ENCODE results near the gene LPAR3. TPM values are rescaled to one million over a fixed set of nuclear protein-coding genes. Genes with fewer than 3 reads are reported as not detected.

The LPAR3 gene
- total and polyA plus RNA-seq, 2 experiments from 2014 or later, result 10.4 to 36.9 TPM

GRCh38 chr1:84939761-84940160, 46.8 kb upstream of the LPAR3 start:
- no peaks in the 10 kb centered on the region for H3K9me2 ChIP-seq (ENCODE audit: insufficient read depth)
- no peaks in the 10 kb centered on the region for H3K36me3 Mint-ChIP-seq (ENCODE audit: low read depth)
- H4K20me1 ChIP-seq (replicated peaks; ENCODE audit: insufficient read depth), result no peaks in the 10 kb centered on the region
- no peak for TF ChIP-seq ZNF462 (CRISPR knock-in tag; IDR thresholded peaks at IDR 0.05)
- no peak for TF ChIP-seq NANOG (IDR thresholded peaks at IDR 0.05; ENCODE audit: borderline replicate concordance)
- TF ChIP-seq REST (IDR thresholded peaks at IDR 0.05; ENCODE audit: unreplicated experiment), result no peak
- no peak for TF ChIP-seq JUNB (IDR thresholded peaks at IDR 0.05; ENCODE audit: unreplicated experiment)
- TF ChIP-seq POLR2AphosphoS5 (IDR thresholded peaks at IDR 0.05; ENCODE audit: low read depth), result no peak
- TF ChIP-seq ETS1 (IDR thresholded peaks at IDR 0.05), result no peak
- TF ChIP-seq EZH2phosphoT487 (IDR thresholded peaks at IDR 0.05; ENCODE audit: unreplicated experiment), result no peak
- no peak for TF ChIP-seq CREB1 (CRISPR knock-in tag; IDR thresholded peaks at IDR 0.05; ENCODE audit: low read depth)
- no peak for TF ChIP-seq EZH2 (IDR thresholded peaks at IDR 0.05; ENCODE audit: low read depth, unreplicated experiment)
- no peak for TF ChIP-seq ZNF114 (CRISPR knock-in tag; IDR thresholded peaks at IDR 0.05)
- no peak for TF ChIP-seq CTCF (conservative IDR thresholded peaks at IDR 0.05; ENCODE audit: low read depth in 2 of 2)
- TF ChIP-seq STAT1 (IDR thresholded peaks at IDR 0.05; ENCODE audit: unreplicated experiment), result no peak
- no peak for TF ChIP-seq ZNF331 (CRISPR knock-in tag; IDR thresholded peaks at IDR 0.05; ENCODE audit: low read depth)
- H2AFZ ChIP-seq, result no peak overlapping the region
- no peaks in the 10 kb centered on the region; the same call in 1 of the 2 replicates for H3K4me1 ChIP-seq (ENCODE audit: insufficient read depth)
- H3K4me3 Mint-ChIP-seq, result no peak overlapping the region
- no peak overlapping the region for H3K4me2 ChIP-seq
- H3K36me3 ChIP-seq (ENCODE audit: insufficient read depth), result no peaks in the 10 kb centered on the region
- no peaks in the 10 kb centered on the region for H3F3A ChIP-seq (replicated peaks; ENCODE audit: low read depth)
- H3K27ac ChIP-seq (ENCODE audit: low read depth), result no peak overlapping the region
- H3K27me3 ChIP-seq (ENCODE audit: insufficient read depth), result no peaks in the 10 kb centered on the region
- no peak for DNase-seq (ENCODE audit: low spot score)
- H3K79me2 ChIP-seq (replicated peaks; ENCODE audit: insufficient read depth), result no peaks in the 10 kb centered on the region
- H3K27ac Mint-ChIP-seq, result no peak overlapping the region
- H3K27me3 Mint-ChIP-seq (ENCODE audit: insufficient read depth, low read depth, poor library complexity), result peaks cover 5% of the 10 kb centered on the region
- peaks cover under 1% of the 10 kb centered on the region; the same call in 2 of the 3 replicates for H3K4me1 Mint-ChIP-seq
- no peak for ATAC-seq
- no peaks in the 10 kb centered on the region for H3K9me3 Mint-ChIP-seq
- H3K4me3 ChIP-seq, result no peak overlapping the region

Data from GM23338 (cell line).